C4-2B (cell line): ENCODE results near the gene ZBTB20.

Experiments used
- CTCF ChIP-seq: fragments of 450-650 bp; conservative IDR thresholded peaks from 2 replicates; pipeline ENCODE4 v1.5.1; 2017; ENCODE audit warnings: mild to moderate bottlenecking
- ZFX ChIP-seq: fragments of 450-650 bp; IDR thresholded peaks from 2 replicates; pipeline ENCODE4 v1.6.1; 2017

- no peak for TF ChIP-seq CTCF
- no peak for TF ChIP-seq ZFX
Measured at GRCh38 chr3:114841515-114841914, 305.6 kb downstream of the ZBTB20 start.
